ENCODE results near the gene BYSL. TPM values are rescaled to one million over a fixed set of nuclear protein-coding genes. Genes with fewer than 3 reads are reported as not detected.

BYSL gene
- total and polyA plus RNA-seq, 2 donors (not counting 3 experiments of a cell fraction or from before 2014, with no cell fraction given), result 33.1 to 41.8 TPM

DNA sequence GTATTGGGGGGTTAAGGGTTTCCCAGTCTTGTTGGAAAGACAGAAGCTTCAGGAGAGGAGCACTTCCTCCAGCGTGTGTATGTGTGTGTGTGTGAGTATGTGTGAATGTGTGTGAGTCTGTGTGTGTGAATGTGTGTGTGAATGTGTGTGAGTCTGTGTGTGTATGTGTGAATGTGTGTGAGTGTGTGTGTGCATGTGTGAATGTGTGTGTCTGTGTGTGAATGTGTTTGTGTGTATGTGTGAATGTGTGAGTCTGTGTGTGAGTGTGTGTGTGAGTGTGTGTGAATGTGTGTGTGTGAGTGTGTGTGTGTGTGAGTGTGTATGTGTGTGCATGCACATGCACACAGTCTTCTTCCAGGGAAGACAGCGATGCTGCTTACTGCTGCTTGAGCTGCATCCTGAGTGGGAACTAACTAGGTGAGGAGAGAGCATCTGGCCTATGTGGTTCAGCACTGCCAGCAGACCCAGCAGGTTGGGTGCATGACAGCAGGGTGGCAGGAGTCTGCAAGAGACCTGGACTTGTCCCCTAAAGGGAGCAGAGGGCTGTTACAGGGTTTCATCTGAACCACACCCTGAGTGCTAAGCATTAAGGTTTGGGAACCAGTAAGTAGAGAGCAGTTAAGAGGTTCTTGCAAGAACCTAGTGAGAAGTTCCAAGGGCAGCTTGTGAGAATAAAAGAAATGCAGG is 43.0 kb downstream of the BYSL start:
- Histone ChIP-seq H3K4me1 (ENCODE audit: control insufficient read depth, extremely low read depth, insufficient read depth, low read length) (peaks cover 31% of the 10 kb centered on the region), H3K36me3 (ENCODE audit: control insufficient read depth in 2 of 2, extremely low read depth in 1 of 2, insufficient read depth in 2 of 2, low read length in 2 of 2) (no peaks in the 10 kb centered on the region), H3K4me3 (replicated peaks in 1 of 3; ENCODE audit: insufficient read depth in 1 of 3, low read depth in 1 of 3, low read length in 3 of 3) (no peak overlapping the region), H3K4me2 (ENCODE audit: insufficient read depth, low read length) (no peak overlapping the region), H3K27ac (ENCODE audit: insufficient read depth, low read depth, low read length) (no peak overlapping the region), H3K9me1 (replicated peaks; ENCODE audit: control insufficient read depth, extremely low read depth, insufficient read depth, low read length) (no peaks in the 10 kb centered on the region), H3K79me2 (ENCODE audit: control insufficient read depth, insufficient read depth, low read length) (no peaks in the 10 kb centered on the region), H3K9ac (replicated peaks; ENCODE audit: extremely low read depth, insufficient read depth, low read length) (no peak overlapping the region), H2AFZ (ENCODE audit: low read depth, low read length) (no peak overlapping the region), H4K20me1 (replicated peaks; ENCODE audit: control insufficient read depth, extremely low read depth, insufficient read depth, low read length) (no peaks in the 10 kb centered on the region), H3K9me3 (replicated peaks; ENCODE audit: control insufficient read depth, insufficient read depth, low read length) (no peaks in the 10 kb centered on the region), H3K27me3 (ENCODE audit: control insufficient read depth in 2 of 2, insufficient read depth in 2 of 2, low read length in 2 of 2) (no peaks in the 10 kb centered on the region)
- DNase-seq (ENCODE audit: low read depth, low spot score) (no peak), FAIRE-seq (no peak)
- no TSS peak for BruUV-seq (replicated peaks)
- TF ChIP-seq POLR2AphosphoS5 (IDR thresholded peaks at IDR 0.05; ENCODE audit: insufficient read depth, low read depth, low read length), result no peak
- TF ChIP-seq GATA2 (IDR thresholded peaks at IDR 0.05; ENCODE audit: insufficient read depth, insufficient read length, low read depth, low read length), result no peak
- TF ChIP-seq MYC (IDR thresholded peaks at IDR 0.05; ENCODE audit: low read depth, low read length), result no peak
- TF ChIP-seq, protein P1, sequence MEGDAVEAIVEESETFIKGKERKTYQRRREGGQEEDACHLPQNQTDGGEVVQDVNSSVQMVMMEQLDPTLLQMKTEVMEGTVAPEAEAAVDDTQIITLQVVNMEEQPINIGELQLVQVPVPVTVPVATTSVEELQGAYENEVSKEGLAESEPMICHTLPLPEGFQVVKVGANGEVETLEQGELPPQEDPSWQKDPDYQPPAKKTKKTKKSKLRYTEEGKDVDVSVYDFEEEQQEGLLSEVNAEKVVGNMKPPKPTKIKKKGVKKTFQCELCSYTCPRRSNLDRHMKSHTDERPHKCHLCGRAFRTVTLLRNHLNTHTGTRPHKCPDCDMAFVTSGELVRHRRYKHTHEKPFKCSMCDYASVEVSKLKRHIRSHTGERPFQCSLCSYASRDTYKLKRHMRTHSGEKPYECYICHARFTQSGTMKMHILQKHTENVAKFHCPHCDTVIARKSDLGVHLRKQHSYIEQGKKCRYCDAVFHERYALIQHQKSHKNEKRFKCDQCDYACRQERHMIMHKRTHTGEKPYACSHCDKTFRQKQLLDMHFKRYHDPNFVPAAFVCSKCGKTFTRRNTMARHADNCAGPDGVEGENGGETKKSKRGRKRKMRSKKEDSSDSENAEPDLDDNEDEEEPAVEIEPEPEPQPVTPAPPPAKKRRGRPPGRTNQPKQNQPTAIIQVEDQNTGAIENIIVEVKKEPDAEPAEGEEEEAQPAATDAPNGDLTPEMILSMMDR (IDR thresholded peaks at IDR 0.05; ENCODE audit: extremely low read depth in 1 of 2, insufficient read depth in 1 of 2, low read depth in 1 of 2, low read length in 2 of 2), result no peak
- no peak for TF ChIP-seq FOS (IDR thresholded peaks at IDR 0.05; ENCODE audit: borderline replicate concordance, insufficient read depth, low read length)
- no peak for TF ChIP-seq JUN (IDR thresholded peaks at IDR 0.05; ENCODE audit: borderline replicate concordance, insufficient read depth, insufficient read length, low read depth)
- no peak for TF ChIP-seq EZH2 (IDR thresholded peaks at IDR 0.05; ENCODE audit: borderline replicate concordance, low read depth, low read length, severe bottlenecking)
- TF ChIP-seq POLR2A (IDR thresholded peaks at IDR 0.05; ENCODE audit: low read depth, low read length), result no peak
- TF ChIP-seq, protein P2, sequence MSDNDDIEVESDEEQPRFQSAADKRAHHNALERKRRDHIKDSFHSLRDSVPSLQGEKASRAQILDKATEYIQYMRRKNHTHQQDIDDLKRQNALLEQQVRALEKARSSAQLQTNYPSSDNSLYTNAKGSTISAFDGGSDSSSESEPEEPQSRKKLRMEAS (IDR thresholded peaks at IDR 0.05; ENCODE audit: insufficient read depth, insufficient read length), result no peak
- CTCF ChIA-PET, result interaction anchor here (1.1 to 1.4 kb wide), 2 partner anchors 27 to 80 kb away, joined by 4 to 5 read pairs; no protein-coding TSS in a partner anchor
- intact Hi-C loops (cut with micrococcal nuclease), result loop anchor here (2.0 kb wide), 1 partner anchor 16 kb away; no protein-coding TSS in a partner anchor
- dilution Hi-C loops (cut with MboI; ENCODE audit: extremely low pct_ligation_motif_present, low sequenced_read_pairs), result no loop called here
- POLR2A ChIA-PET, result no interaction called here

Measured in endothelial cell of umbilical vein (primary cell).